OCI-LY7 (cell line): ENCODE measurements around the gene RMDN2. TPM values are rescaled to one million over a fixed set of nuclear protein-coding genes. Genes with fewer than 3 reads are reported as not detected.
"Not testable (repeated sequence)": the region's sequence is repeated elsewhere in the genome, so short reads cannot be mapped to it uniquely, and the experiment has no call there.

Source experiments
- BruUV-seq: library from RNA; stranded (reverse); fragments of 400-500 nt; replicated peaks from 2 replicates; lab custom pipeline; 2021; lab: Mats Ljungman, UMichigan
- CTCF ChIA-PET: fragments of 300-600 bp; sonication (Branson Sonifier 250); formaldehyde crosslinking; loops from one replicate; lab custom pipeline; 2022; ENCODE audit warnings: antibody characterized with exemption; ENCODE audit not compliant: unreplicated experiment; lab: Charles Lee
- POLR2A ChIA-PET: fragments of 300-600 bp; sonication (Branson Sonifier 250); formaldehyde crosslinking; loops from one replicate; lab custom pipeline; 2022; ENCODE audit warnings: antibody characterized with exemption; lab: Charles Lee
- DNase-seq: peaks from one replicate; pipeline ENCODE4 v3.0.0-alpha.2; 2015; ENCODE audit warnings: low spot score
- H2AFZ ChIP-seq: fragments of 200-600 bp; sonication (generic), shearing (Covaris generic); 2 replicates; pipeline ENCODE4 v1.6.1; 2014; ENCODE audit warnings: mild to moderate bottlenecking, antibody characterized with exemption, low read length, moderate library complexity
- H3K27ac ChIP-seq: fragments of 200-600 bp; sonication (generic); 2 replicates; pipeline ENCODE4 v1.5.1; 2014; ENCODE audit warnings: mixed run types, low read depth, mild to moderate bottlenecking, moderate library complexity, low read length, inconsistent platforms; ENCODE audit not compliant: poor library complexity, severe bottlenecking
- H3K36me3 ChIP-seq: fragments of 200-600 bp; sonication (generic); 2 replicates; pipeline ENCODE4 v1.6.1; 2014; ENCODE audit warnings: mild to moderate bottlenecking, antibody characterized with exemption, low read length, moderate library complexity, mixed read lengths; ENCODE audit not compliant: insufficient read depth
- H3K4me1 ChIP-seq: fragments of 200-600 bp; sonication (generic); 2 replicates; pipeline ENCODE4 v1.5.1; 2014; ENCODE audit warnings: mild to moderate bottlenecking, low read length; ENCODE audit not compliant: insufficient read depth, poor library complexity, severe bottlenecking
- H3K4me2 ChIP-seq: fragments of 200-600 bp; sonication (generic); 2 replicates; pipeline ENCODE4 v1.6.1; 2014; ENCODE audit warnings: mild to moderate bottlenecking, low read length
- H3K4me3 ChIP-seq: fragments of 200-600 bp; sonication (generic); 2 replicates; pipeline ENCODE4 v1.5.1; 2014; ENCODE audit warnings: mild to moderate bottlenecking, low read depth, low read length; ENCODE audit not compliant: poor library complexity, severe bottlenecking
- H3K79me2 ChIP-seq: fragments of 200-600 bp; sonication (generic); 2 replicates; pipeline ENCODE4 v1.6.1; 2016; ENCODE audit warnings: low read depth, mild to moderate bottlenecking, low read length, moderate library complexity, mixed read lengths; ENCODE audit not compliant: insufficient read depth
- H3K9me2 ChIP-seq: fragments of 200-600 bp; sonication (generic); 2 replicates; pipeline ENCODE4 v1.6.1; 2016; ENCODE audit warnings: mild to moderate bottlenecking, low read length, mixed read lengths; ENCODE audit not compliant: insufficient read depth
- H3K9me3 ChIP-seq: fragments of 200-600 bp; sonication (generic); 2 replicates; pipeline ENCODE4 v1.6.1; 2014; ENCODE audit warnings: mild to moderate bottlenecking, mixed run types, low read length, mixed read lengths
- H4K20me1 ChIP-seq: fragments of 200-600 bp; sonication (generic); 2 replicates; pipeline ENCODE4 v1.6.1; 2014; ENCODE audit warnings: mild to moderate bottlenecking, antibody characterized with exemption, low read length, moderate library complexity, mixed read lengths; ENCODE audit not compliant: insufficient read depth
- CTCF ChIP-seq: fragments of 200-600 bp; sonication (generic); conservative IDR thresholded peaks from 2 replicates; pipeline ENCODE4 v1.5.1; 2014; ENCODE audit warnings: mild to moderate bottlenecking, antibody characterized with exemption, low read length, moderate library complexity, mixed read lengths
- EZH2phosphoT487 ChIP-seq: fragments of 200-600 bp; sonication (generic); IDR thresholded peaks from 2 replicates; pipeline ENCODE4 v1.6.1; 2018; ENCODE audit warnings: low read depth, borderline replicate concordance, mild to moderate bottlenecking, mixed run types, antibody characterized with exemption, low read length, moderate library complexity, mixed read lengths
- intact Hi-C: fragments of 100-400 bp; cut with micrococcal nuclease; formaldehyde crosslinking; loops from one replicate; pipeline ENCODE4 v1.10.0; 2022; ENCODE audit not compliant: unreplicated experiment
- total RNA-seq, 2 experiments: library from RNA; depleted of rRNA in 1 of 2; stranded (reverse); fragments of >200 nt in 1 of 2; shearing (Covaris generic) in 1 of 2; gene quantifications; 2 replicates each; pipeline ENCODE4 v1.2.3, GENCODE V29; 2014 to 2022

RMDN2 gene
- total RNA-seq, 2 experiments from 2014 or later = 0.50 to 3.1 TPM

- Histone ChIP-seq H3K4me1 (no peaks in the 10 kb centered on the region), H3K79me2 (no peaks in the 10 kb centered on the region), H3K4me3 (no peak overlapping the region), H4K20me1 (no peaks in the 10 kb centered on the region), H3K9me2 (no peaks in the 10 kb centered on the region), H3K4me2 (no peak overlapping the region), H3K36me3 (no peaks in the 10 kb centered on the region), H3K27ac (no peak overlapping the region), H2AFZ (no peak overlapping the region), H3K9me3 (no peaks in the 10 kb centered on the region)
- intact Hi-C loops = no loop called here
- ChIA-PET POLR2A (no interaction called here), CTCF (no interaction called here)
- DNase-seq = no peak
- BruUV-seq = no TSS peak
- TF ChIP-seq CTCF (no peak), EZH2phosphoT487 (no peak)
Measured at GRCh38 chr2:38017836-38018235, 92.7 kb downstream of the RMDN2 start.

- H3K36me3 ChIP-seq, H3K27ac ChIP-seq, POLR2A ChIA-PET, H3K4me1 ChIP-seq, H2AFZ ChIP-seq, CTCF ChIA-PET, H3K4me3 ChIP-seq, H4K20me1 ChIP-seq, H3K79me2 ChIP-seq, H3K4me2 ChIP-seq, H3K9me2 ChIP-seq, BruUV-seq, DNase-seq, H3K9me3 ChIP-seq, intact Hi-C loops: not testable (repeated sequence)
Measured at GRCh38 chr2:38020359-38021069, 95.4 kb downstream of the RMDN2 start.

- ChIA-PET POLR2A (no interaction called here), CTCF (no interaction called here)
- BruUV-seq = no TSS peak
- Histone ChIP-seq H4K20me1 (no peaks in the 10 kb centered on the region), H3K4me1 (no peaks in the 10 kb centered on the region), H3K9me3 (no peaks in the 10 kb centered on the region), H2AFZ (no peak overlapping the region), H3K4me2 (no peak overlapping the region), H3K4me3 (no peak overlapping the region), H3K27ac (no peak overlapping the region), H3K9me2 (no peaks in the 10 kb centered on the region), H3K79me2 (no peaks in the 10 kb centered on the region), H3K36me3 (no peaks in the 10 kb centered on the region)
- TF ChIP-seq EZH2phosphoT487 (no peak), CTCF (no peak)
- intact Hi-C loops = no loop called here
- DNase-seq = no peak
Measured at GRCh38 chr2:38021589-38021988, 96.5 kb downstream of the RMDN2 start.
